ENCODE data around the gene MSX1. TPM values are rescaled to one million over a fixed set of nuclear protein-coding genes. Genes with fewer than 3 reads are reported as not detected.

MSX1 gene
- total and polyA plus RNA-seq, 11 donors, result 2.2 to 7.4 (median 4.2) TPM

DNA sequence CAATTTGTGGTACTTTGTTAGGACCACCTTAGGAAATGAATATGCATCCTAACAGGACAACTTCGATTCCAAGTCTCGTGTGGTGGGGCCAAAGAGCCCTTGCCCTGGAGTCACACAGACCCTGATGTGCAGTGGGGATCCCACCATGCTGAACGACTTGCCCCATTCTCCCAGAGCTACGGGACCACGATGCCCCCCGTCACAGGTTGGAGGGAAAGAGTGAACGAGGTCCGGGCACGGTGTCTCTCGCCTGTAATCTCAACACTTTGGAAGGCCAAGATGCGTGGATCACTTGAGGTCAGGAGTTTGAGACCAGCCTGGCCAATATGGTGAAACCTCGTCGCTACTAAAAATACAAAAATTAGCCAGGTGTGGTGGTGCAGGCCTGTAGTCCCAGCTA lies 14.4 kb upstream of the MSX1 start:
- Histone ChIP-seq H3K27me3 (peaks cover 18 to 96% (median 39%) of the 10 kb centered on the region in 9 donors), H3K9me3 (no peaks in the 10 kb centered on the region), H3K27ac (no peak overlapping the region), H3K4me1 (no peaks in the 10 kb centered on the region), H3K36me3 (no peaks in the 10 kb centered on the region), H3K4me3 (no peak overlapping the region)
- TF ChIP-seq, protein P1, sequence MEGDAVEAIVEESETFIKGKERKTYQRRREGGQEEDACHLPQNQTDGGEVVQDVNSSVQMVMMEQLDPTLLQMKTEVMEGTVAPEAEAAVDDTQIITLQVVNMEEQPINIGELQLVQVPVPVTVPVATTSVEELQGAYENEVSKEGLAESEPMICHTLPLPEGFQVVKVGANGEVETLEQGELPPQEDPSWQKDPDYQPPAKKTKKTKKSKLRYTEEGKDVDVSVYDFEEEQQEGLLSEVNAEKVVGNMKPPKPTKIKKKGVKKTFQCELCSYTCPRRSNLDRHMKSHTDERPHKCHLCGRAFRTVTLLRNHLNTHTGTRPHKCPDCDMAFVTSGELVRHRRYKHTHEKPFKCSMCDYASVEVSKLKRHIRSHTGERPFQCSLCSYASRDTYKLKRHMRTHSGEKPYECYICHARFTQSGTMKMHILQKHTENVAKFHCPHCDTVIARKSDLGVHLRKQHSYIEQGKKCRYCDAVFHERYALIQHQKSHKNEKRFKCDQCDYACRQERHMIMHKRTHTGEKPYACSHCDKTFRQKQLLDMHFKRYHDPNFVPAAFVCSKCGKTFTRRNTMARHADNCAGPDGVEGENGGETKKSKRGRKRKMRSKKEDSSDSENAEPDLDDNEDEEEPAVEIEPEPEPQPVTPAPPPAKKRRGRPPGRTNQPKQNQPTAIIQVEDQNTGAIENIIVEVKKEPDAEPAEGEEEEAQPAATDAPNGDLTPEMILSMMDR (IDR thresholded peaks at IDR 0.05), result no peak
- TF ChIP-seq POLR2A (IDR thresholded peaks at IDR 0.05), result no peak
- ATAC-seq, result no peak
- intact Hi-C loops (cut with DNase I), result no loop called here
- DNase-seq, result peak in 2 of 5 donors; percentile 4 to 50
- WGBS, 4 donors, result 81 to 92% (median 90%) methylated on average over 12 to 13 of the region's 13 CpGs

DNA sequence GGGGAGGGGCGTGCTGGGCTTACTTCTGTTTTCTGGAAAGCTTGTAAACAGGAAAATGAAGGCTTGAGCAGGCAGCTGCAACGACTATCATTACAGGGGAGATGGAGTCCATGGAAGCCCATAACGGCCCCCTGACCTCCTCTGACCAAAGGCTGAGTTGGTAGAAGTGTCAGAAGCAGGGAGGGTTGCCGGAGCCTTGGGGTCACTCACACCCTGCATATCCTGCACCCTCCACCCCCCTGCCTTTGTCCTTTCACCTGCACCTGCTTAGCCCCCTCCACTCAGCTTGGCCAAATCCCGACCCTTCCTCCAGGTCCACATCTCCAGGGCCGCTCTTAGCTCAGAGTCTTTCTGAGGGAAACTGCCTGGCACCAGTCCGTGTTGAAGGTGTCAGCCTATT lies 12.5 kb upstream of the MSX1 start:
- intact Hi-C loops (cut with DNase I), result no loop called here
- peak in 1 of 5 donors; percentile 2 for DNase-seq
- H3K27ac ChIP-seq, result no peak overlapping the region
- no peaks in the 10 kb centered on the region for H3K9me3 ChIP-seq
- no peaks in the 10 kb centered on the region for H3K4me1 ChIP-seq
- H3K36me3 ChIP-seq, result no peaks in the 10 kb centered on the region
- H3K27me3 ChIP-seq, result peaks cover 20 to 98% (median 53%) of the 10 kb centered on the region in 9 donors
- 49 to 62% (median 60%) methylated on average over 7 of the region's 7 CpGs for WGBS, 4 donors
- TF ChIP-seq, protein P1 (IDR thresholded peaks at IDR 0.05), result no peak
- TF ChIP-seq POLR2A (IDR thresholded peaks at IDR 0.05), result no peak
- no peak for ATAC-seq
- no peak overlapping the region for H3K4me3 ChIP-seq

DNA sequence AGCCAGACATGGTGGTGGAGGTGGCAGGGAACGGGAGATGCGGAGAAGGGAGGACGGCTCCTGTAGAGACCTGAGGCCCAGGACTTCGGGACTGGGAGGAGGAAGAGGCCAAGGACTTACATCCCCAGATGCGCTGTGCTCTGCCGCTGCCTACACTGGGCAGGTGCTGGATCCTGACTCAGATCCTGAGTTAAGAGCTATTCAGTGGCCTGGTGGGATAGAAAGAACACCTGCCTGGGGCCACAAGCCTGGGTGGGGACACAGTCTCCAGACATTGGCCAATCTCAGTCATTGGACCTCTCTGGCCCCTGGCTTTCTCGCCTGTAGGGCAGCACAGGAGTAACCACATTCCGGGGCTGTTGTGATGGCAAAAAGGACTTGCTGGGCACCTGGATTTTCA lies 10.9 kb upstream of the MSX1 start:
- Histone ChIP-seq H3K27me3 (peaks cover 35 to 99% (median 68%) of the 10 kb centered on the region in 9 donors), H3K27ac (no peak overlapping the region), H3K4me1 (peaks cover 0 to 14% (median 10%) of the 10 kb centered on the region in 12 donors), H3K4me3 (no peak overlapping the region), H3K9me3 (no peaks in the 10 kb centered on the region), H3K36me3 (no peaks in the 10 kb centered on the region)
- ATAC-seq, result no peak
- TF ChIP-seq, protein P1 (IDR thresholded peaks at IDR 0.05), result no peak
- no peak for TF ChIP-seq POLR2A (IDR thresholded peaks at IDR 0.05)
- WGBS, 4 donors, result 79 to 94% (median 90%) methylated on average over 8 of the region's 8 CpGs
- peak in 1 of 5 donors; percentile 9 for DNase-seq
- intact Hi-C loops (cut with DNase I), result no loop called here

- H3K36me3 ChIP-seq, result no peaks in the 10 kb centered on the region
- peak in 1 of 5 donors; percentile 3 for DNase-seq
- intact Hi-C loops (cut with DNase I), result no loop called here
- H3K27me3 ChIP-seq, result peaks cover 38 to 100% (median 74%) of the 10 kb centered on the region in 9 donors
- H3K4me1 ChIP-seq, result peaks cover 0 to 16% (median 11%) of the 10 kb centered on the region in 12 donors
- ATAC-seq, result no peak
- H3K27ac ChIP-seq, result no peak overlapping the region
- WGBS, 4 donors, result 27 to 63% (median 49%) methylated on average over 3 of the region's 3 CpGs
- TF ChIP-seq POLR2A (IDR thresholded peaks at IDR 0.05), result no peak
- TF ChIP-seq, protein P1 (IDR thresholded peaks at IDR 0.05), result no peak
- no peaks in the 10 kb centered on the region for H3K9me3 ChIP-seq
- no peak overlapping the region for H3K4me3 ChIP-seq
Observed at GRCh38 chr4:4849106-4849505, 10.4 kb upstream of the MSX1 start.

All from heart left ventricle (tissue), 16 donors.